OCI-LY1 (cell line): ENCODE data around the gene INPP5A.

ENCODE experiments used
- CTCF ChIP-seq: fragments of 200-600 bp; sonication (generic), shearing (Covaris generic); IDR thresholded peaks from 2 replicates; pipeline ENCODE4 v1.5.1; 2017; ENCODE audit warnings: mild to moderate bottlenecking, antibody characterized with exemption, low read length, moderate library complexity, mixed read lengths
- EZH2 ChIP-seq: fragments of 200-600 bp; sonication (generic), shearing (Covaris generic); IDR thresholded peaks from 2 replicates; pipeline ENCODE4 v1.8.0; 2017; ENCODE audit warnings: borderline replicate concordance, mixed run types, mild to moderate bottlenecking, antibody characterized with exemption, low read length, moderate library complexity, mixed read lengths

DNA sequence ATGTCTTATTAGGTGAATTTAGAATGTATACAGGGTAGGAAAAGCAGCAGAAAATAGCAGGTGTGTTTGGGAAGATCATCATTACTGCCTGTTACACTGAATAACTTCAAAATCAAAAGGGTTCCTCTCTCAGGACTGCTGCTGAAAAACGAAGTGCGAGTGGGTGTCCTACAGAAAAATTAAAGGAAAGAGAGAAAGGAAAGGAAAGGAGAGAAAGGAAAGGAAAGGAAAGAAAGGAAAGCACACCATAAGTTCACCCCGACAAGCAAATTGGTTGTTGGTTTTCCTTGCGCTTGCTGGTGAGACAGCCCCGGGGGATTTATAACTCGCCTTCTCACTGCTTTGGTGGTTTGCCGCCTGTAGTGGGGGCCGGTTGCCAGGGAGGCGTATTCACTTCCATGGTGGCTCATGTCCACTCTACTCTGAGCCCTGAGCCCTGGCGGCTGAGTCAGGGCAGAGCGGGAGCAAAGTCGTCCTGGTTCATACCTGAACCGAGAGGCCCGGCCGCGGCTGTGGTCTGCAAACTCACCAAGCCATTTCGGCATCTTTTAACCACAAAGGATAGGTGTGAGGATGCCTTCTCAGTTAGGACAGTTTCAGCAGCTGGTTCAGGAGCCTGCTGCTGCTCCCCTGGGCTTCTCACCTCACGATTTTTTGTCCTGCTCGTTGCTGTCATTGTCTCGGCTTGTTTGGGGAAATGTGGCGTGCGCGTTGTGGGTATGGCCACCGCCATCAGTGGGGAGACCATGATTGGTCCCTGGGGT, 26.1 kb downstream of the INPP5A start:
- TF ChIP-seq CTCF (no peak), EZH2 (no peak)
